ENCODE data around the gene SYNE1. TPM values are rescaled to one million over a fixed set of nuclear protein-coding genes. Genes with fewer than 3 reads are reported as not detected.

Gene SYNE1
- polyA plus RNA-seq, 1 donor from 2014 or later: 38.5 TPM

DNA sequence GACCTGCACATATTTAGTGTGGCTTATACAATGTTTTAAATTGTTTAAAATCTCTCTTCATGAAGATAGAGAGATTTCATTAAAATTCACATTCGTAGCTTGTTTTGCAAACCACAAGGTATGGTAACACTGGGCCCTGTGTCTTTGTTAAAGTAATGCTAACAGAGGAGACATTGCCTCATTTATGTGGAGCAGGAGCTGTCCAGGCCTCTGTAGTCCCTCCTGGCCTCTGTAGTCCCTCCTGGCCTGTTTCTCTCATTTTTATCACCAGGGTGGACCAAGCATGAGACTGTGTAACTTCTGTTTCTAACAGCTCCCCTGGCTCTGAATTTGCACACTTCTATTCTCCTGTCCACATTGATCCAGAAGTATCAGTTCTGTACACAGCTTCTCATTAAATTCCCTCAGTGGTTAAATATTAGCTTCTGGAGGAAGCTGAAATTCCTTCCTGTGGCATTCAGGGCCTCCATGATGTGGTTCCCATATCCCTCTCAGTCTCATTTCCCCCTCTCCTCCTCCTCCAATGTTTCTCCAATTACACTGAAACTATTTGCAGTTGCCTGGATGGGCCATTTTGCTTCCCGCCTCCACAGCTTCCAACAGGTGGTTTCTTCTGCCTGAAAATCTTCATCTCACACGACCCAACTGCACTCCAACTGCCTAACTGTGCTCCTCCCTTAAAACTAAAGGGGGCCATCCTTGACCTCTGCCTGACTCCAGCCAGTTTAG lies 340.4 kb downstream of the SYNE1 start:
- Histone ChIP-seq H3K4me3 (ENCODE audit: low read length) (no peak overlapping the region), H4K20me1 (ENCODE audit: insufficient read depth) (no peaks in the 10 kb centered on the region), H3K4me2 (ENCODE audit: low read length) (no peak overlapping the region), H3K9ac (ENCODE audit: low read length) (no peak overlapping the region), H3K36me3 (ENCODE audit: insufficient read depth, low read length) (no peaks in the 10 kb centered on the region), H3K27me3 (ENCODE audit: insufficient read depth, low read depth, low read length) (no peaks in the 10 kb centered on the region), H3F3A (ENCODE audit: insufficient read depth, low read length, poor library complexity, severe bottlenecking) (no peaks in the 10 kb centered on the region), H2AFZ (ENCODE audit: low read depth, low read length) (no peak overlapping the region), H3K27ac (ENCODE audit: low read length) (no peak overlapping the region), H3K79me2 (replicated peaks; ENCODE audit: insufficient read depth, low read length) (peaks cover 9% of the 10 kb centered on the region), H3K9me2 (ENCODE audit: insufficient read depth, low read length) (no peaks in the 10 kb centered on the region), H3K9me3 (ENCODE audit: low read length) (no peaks in the 10 kb centered on the region)
- TF ChIP-seq TAF1 (IDR thresholded peaks at IDR 0.05; ENCODE audit: low read depth) (no peak), RAD21 (conservative IDR thresholded peaks at IDR 0.05) (no peak), POLR2AphosphoS5 (IDR thresholded peaks at IDR 0.05) (no peak), SMC3 (conservative IDR thresholded peaks at IDR 0.05; ENCODE audit: poor library complexity) (no peak), MXI1 (conservative IDR thresholded peaks at IDR 0.05; ENCODE audit: poor library complexity, severe bottlenecking) (no peak)
- TF ChIP-seq, protein P1, sequence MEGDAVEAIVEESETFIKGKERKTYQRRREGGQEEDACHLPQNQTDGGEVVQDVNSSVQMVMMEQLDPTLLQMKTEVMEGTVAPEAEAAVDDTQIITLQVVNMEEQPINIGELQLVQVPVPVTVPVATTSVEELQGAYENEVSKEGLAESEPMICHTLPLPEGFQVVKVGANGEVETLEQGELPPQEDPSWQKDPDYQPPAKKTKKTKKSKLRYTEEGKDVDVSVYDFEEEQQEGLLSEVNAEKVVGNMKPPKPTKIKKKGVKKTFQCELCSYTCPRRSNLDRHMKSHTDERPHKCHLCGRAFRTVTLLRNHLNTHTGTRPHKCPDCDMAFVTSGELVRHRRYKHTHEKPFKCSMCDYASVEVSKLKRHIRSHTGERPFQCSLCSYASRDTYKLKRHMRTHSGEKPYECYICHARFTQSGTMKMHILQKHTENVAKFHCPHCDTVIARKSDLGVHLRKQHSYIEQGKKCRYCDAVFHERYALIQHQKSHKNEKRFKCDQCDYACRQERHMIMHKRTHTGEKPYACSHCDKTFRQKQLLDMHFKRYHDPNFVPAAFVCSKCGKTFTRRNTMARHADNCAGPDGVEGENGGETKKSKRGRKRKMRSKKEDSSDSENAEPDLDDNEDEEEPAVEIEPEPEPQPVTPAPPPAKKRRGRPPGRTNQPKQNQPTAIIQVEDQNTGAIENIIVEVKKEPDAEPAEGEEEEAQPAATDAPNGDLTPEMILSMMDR (IDR thresholded peaks at IDR 0.05; ENCODE audit: poor library complexity, severe bottlenecking): no peak
- TF ChIP-seq, protein P2, sequence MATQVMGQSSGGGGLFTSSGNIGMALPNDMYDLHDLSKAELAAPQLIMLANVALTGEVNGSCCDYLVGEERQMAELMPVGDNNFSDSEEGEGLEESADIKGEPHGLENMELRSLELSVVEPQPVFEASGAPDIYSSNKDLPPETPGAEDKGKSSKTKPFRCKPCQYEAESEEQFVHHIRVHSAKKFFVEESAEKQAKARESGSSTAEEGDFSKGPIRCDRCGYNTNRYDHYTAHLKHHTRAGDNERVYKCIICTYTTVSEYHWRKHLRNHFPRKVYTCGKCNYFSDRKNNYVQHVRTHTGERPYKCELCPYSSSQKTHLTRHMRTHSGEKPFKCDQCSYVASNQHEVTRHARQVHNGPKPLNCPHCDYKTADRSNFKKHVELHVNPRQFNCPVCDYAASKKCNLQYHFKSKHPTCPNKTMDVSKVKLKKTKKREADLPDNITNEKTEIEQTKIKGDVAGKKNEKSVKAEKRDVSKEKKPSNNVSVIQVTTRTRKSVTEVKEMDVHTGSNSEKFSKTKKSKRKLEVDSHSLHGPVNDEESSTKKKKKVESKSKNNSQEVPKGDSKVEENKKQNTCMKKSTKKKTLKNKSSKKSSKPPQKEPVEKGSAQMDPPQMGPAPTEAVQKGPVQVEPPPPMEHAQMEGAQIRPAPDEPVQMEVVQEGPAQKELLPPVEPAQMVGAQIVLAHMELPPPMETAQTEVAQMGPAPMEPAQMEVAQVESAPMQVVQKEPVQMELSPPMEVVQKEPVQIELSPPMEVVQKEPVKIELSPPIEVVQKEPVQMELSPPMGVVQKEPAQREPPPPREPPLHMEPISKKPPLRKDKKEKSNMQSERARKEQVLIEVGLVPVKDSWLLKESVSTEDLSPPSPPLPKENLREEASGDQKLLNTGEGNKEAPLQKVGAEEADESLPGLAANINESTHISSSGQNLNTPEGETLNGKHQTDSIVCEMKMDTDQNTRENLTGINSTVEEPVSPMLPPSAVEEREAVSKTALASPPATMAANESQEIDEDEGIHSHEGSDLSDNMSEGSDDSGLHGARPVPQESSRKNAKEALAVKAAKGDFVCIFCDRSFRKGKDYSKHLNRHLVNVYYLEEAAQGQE (IDR thresholded peaks at IDR 0.05; ENCODE audit: borderline replicate concordance): no peak

DNA sequence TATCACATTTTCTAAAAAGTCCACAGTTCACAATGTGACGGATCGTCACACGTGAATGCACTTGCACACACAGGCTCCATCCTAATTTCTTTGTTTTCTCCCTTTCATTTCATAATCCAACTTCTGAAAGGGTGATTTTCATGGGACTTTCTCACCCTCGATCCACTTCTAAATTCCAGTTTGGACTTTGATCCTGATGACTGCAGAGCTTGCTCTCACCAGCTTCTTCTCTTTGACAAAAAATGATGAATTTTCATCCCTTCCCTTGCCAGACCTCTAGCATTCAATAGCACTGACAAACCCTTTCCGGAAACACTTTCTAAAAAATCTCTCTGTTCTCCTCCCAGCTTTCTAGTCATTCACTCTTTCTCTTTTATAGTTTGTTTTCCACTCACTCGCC lies 341.2 kb downstream of the SYNE1 start:
- TF ChIP-seq TAF1 (IDR thresholded peaks at IDR 0.05; ENCODE audit: low read depth) (no peak), POLR2AphosphoS5 (IDR thresholded peaks at IDR 0.05) (no peak), RAD21 (conservative IDR thresholded peaks at IDR 0.05) (no peak), EP300 (conservative IDR thresholded peaks at IDR 0.05; ENCODE audit: poor library complexity, severe bottlenecking) (no peak), MXI1 (conservative IDR thresholded peaks at IDR 0.05; ENCODE audit: poor library complexity, severe bottlenecking) (no peak)
- TF ChIP-seq, protein P1 (IDR thresholded peaks at IDR 0.05; ENCODE audit: poor library complexity, severe bottlenecking): no peak
- TF ChIP-seq, protein P2 (IDR thresholded peaks at IDR 0.05; ENCODE audit: borderline replicate concordance): no peak
- Histone ChIP-seq H3K27me3 (ENCODE audit: insufficient read depth, low read depth, low read length) (no peaks in the 10 kb centered on the region), H3K4me2 (ENCODE audit: low read length) (no peak overlapping the region), H3F3A (ENCODE audit: insufficient read depth, low read length, poor library complexity, severe bottlenecking) (no peaks in the 10 kb centered on the region), H3K9ac (ENCODE audit: low read length) (no peak overlapping the region), H3K27ac (ENCODE audit: low read length) (no peak overlapping the region), H4K20me1 (ENCODE audit: insufficient read depth) (no peaks in the 10 kb centered on the region), H3K79me2 (replicated peaks; ENCODE audit: insufficient read depth, low read length) (peaks cover 3% of the 10 kb centered on the region), H3K4me3 (ENCODE audit: low read length) (no peak overlapping the region), H3K9me3 (ENCODE audit: low read length) (no peaks in the 10 kb centered on the region), H2AFZ (ENCODE audit: low read depth, low read length) (no peak overlapping the region), H3K9me2 (ENCODE audit: insufficient read depth, low read length) (no peaks in the 10 kb centered on the region), H3K36me3 (ENCODE audit: insufficient read depth, low read length) (no peaks in the 10 kb centered on the region)
